Astrocyte of the spinal cord (primary cell): ENCODE results near the gene GARNL3.

Experiments
- DNase-seq: peaks from one replicate; pipeline ENCODE4 v3.0.0; 2011; ENCODE audit warnings: low read depth, low spot score
- H3K4me3 ChIP-seq: 2 replicates; pipeline ENCODE4 v1.5.1; 2011; ENCODE audit warnings: low read depth, mild to moderate bottlenecking, low read length, moderate library complexity
- in situ Hi-C: cut with HindIII; loops from 2 replicates; pipeline ENCODE4 v1.10.0; 2017; ENCODE audit warnings: low sequenced_read_pairs
- TF ChIP-seq, protein P1 (sequence below): IDR thresholded peaks from 2 replicates; pipeline ENCODE4 v1.5.1; 2012; ENCODE audit warnings: low read depth, mild to moderate bottlenecking, low read length, inconsistent platforms

The GARNL3 gene

DNA sequence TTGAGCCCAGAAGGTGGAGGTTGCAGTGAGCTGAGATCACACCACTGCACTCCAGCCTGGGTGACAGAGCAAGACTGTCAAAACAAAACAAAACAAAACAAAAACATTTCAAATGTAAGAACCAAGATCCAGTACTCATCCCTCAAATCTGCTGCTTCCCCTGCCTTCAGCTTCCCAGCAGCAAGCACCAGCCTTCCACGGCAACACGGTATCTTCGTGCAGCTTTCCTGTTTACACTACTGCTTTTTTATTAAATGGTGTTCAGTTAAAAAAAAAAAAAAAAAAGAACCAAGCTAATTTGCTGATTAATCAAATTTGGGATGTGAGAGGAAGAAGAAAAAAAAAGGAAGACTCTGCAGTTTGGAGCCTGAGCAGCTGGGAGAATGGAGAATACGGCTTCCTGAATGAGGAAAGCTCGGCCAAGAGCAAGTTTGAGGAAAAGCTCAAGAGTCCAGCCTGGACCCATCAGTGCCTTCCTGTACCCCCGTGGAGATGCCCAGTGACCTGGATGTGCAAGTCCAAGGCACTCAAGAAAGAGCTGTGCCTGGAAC, 104.4 kb downstream of the GARNL3 start:
- H3K4me3 ChIP-seq: no peak overlapping the region
- TF ChIP-seq, protein P1, sequence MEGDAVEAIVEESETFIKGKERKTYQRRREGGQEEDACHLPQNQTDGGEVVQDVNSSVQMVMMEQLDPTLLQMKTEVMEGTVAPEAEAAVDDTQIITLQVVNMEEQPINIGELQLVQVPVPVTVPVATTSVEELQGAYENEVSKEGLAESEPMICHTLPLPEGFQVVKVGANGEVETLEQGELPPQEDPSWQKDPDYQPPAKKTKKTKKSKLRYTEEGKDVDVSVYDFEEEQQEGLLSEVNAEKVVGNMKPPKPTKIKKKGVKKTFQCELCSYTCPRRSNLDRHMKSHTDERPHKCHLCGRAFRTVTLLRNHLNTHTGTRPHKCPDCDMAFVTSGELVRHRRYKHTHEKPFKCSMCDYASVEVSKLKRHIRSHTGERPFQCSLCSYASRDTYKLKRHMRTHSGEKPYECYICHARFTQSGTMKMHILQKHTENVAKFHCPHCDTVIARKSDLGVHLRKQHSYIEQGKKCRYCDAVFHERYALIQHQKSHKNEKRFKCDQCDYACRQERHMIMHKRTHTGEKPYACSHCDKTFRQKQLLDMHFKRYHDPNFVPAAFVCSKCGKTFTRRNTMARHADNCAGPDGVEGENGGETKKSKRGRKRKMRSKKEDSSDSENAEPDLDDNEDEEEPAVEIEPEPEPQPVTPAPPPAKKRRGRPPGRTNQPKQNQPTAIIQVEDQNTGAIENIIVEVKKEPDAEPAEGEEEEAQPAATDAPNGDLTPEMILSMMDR: no peak
- no peak for DNase-seq
- in situ Hi-C loops: no loop called here

DNA sequence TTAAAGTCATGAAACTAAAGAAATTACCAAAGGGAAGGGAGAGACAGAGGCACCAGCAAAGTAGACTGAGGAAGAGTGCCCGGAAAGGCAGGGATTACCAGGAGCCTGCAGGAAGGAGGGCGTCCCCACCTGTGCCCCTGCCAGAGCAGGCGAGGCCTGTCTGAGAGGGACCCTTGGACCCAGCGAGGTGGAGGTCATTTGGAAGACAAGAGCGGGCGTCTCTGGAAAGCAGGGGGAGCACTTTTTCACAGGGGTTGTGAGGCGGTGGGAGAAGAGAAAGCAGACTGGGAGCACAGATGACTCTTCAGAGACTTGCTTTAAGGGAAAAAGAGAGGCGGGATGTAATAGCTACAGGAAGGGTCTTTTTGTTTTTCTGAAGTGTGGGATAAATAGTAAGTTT, 104.9 kb downstream of the GARNL3 start:
- TF ChIP-seq, protein P1: no peak
- no peak for DNase-seq
- in situ Hi-C loops: no loop called here
- no peak overlapping the region for H3K4me3 ChIP-seq

DNA sequence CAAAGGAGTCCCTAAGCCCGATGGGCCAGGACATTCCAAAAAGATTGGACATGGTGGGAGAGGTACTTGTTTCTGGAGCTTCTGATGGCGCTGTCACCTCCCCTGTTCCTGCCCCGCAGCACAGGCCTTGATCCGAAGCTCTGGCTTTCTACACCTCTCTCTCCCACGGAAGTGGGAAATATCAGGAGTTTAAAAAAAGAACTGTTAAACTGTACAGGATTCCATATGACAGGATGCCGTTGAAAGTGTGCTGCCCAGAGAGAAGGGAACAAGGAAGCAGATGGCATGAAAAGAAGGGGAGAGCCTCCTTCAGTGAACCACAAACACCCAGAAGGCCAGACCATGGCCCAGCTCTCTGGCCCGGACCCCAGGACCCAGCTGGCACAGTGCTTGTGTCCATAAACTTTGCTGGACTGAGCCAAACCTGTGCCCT, 105.6 kb downstream of the GARNL3 start:
- no peak for DNase-seq
- H3K4me3 ChIP-seq: no peak overlapping the region
- in situ Hi-C loops: no loop called here
- TF ChIP-seq, protein P1: no peak

DNA sequence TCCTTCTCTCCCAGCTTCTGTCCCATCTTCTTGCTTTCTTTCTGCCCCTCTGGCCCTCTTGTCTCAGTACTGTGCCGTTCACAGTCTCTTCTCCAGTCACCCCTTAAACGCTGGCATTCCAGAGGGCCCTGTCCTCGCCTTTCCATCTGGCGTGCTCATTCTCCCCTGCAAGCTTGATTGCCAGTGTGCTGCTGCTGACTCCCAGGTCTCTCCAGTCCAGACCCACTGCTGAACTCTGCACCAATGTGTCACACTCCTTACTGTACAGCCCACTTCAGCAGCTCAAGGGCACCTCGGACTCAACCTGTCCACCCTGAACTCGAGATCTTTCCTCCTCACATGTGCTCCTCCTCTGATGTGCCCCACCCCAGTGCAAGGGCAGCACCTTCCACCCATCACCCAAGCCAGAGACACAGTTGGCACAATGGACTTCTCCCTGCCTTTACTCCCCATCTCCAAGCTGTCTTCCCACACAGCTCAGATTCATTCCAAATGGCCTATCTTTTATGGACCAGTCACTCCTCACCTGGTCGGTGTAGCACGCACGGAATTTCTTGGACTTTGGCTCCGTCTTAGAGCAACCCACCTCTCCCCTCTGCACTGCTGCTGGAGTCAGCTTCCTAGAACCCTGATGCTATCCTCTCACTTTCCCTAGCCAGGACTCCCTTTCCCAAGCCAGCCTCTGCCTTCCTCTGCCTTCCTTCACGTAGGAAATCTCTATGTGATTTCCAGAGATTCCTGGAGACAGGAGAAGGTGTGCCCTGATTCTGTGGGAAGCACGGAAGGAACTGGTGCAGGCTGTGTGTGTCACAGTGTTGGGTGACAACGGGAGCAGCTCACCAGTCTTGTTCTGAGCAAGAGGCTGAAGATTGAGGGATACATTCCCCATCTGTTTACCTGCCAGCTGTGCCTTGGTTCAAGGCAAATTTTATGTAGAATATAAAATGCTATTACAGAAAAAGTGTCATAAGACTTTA, 106.4 kb downstream of the GARNL3 start:
- in situ Hi-C loops: no loop called here
- TF ChIP-seq, protein P1: no peak
- no peak overlapping the region for H3K4me3 ChIP-seq

DNA sequence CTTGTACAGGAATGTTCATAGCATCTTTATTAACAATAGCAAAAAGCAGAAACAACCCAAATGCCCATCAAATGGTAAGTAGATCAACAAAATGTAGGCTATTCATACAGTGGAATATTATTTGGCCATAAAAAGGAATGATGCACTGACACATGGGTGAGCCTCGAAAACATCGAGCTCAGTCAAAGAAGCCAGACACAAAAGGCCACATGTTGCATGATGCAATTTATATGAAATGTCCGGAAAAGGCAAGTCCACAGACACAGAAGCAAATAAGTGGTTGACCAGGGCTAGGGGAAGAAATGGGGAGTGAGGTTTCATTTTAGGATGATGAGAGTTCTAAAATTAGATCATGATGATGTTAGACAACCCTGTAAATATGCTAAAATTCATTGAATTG, 115.9 kb downstream of the GARNL3 start:
- no peak for DNase-seq

More for the DNA sequence above, 106.4 kb downstream of the GARNL3 start:
- DNase-seq: no peak

DNA sequence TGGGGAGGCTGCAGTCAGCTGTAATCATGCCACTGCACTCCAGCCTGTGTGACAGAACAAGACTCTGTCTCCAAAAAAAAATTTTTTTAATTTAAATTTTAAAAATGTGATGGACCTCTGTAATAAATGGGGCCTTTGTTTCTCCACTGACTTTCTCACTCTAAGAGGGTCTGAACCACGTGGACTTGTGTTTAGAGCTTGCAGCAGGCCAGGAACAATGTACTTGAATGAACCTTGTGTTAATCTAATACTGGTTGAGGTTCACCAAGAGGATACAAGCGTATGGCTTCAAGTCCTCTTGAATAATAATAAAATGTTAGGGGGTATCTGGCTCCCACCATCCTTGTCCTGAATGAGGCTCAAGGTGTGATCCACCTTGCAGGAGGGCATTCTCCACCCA, 118.0 kb downstream of the GARNL3 start:
- in situ Hi-C loops: no loop called here
- no peak for DNase-seq
- H3K4me3 ChIP-seq: no peak overlapping the region
- TF ChIP-seq, protein P1: no peak

More for the DNA sequence above, 115.9 kb downstream of the GARNL3 start:
- H3K4me3 ChIP-seq: no peak overlapping the region
- TF ChIP-seq, protein P1: no peak
- in situ Hi-C loops: no loop called here
